ENCODE data around the gene RGP1. TPM values are rescaled to one million over a fixed set of nuclear protein-coding genes. Genes with fewer than 3 reads are reported as not detected.

RGP1 gene
- total RNA-seq, 1 experiment from 2014 or later = 25.1 TPM

DNA sequence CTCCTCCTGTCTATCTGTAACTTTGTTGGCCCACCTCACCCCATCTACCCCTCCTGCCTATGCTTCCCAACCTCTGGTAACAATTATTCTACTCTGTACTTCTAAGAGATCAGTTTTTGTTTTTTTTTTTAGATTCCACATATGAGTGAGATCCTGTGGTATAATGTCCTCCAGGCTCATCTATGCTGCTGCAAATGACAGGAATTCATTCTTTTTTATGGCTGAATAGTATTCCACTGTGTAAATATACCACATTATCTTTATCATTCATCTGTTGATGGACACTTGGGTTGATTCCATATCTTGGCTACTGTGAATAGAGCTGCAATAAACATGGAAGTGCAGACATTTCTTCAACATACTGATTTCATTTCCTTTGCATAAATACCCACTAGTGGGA, 34.3 kb downstream of the RGP1 start:
- H2AFZ ChIP-seq = no peak overlapping the region
- ChIA-PET CTCF (no interaction called here), POLR2A (ENCODE audit: unreplicated experiment) (no interaction called here)
- H4K20me1 ChIP-seq (ENCODE audit: insufficient read depth) = no peaks in the 10 kb centered on the region
- no peaks in the 10 kb centered on the region for H3K4me1 ChIP-seq (replicated peaks; ENCODE audit: insufficient read depth)
- no TSS peak for BruUV-seq (replicated peaks)
- no peaks in the 10 kb centered on the region for H3K27me3 ChIP-seq (ENCODE audit: insufficient read depth, low read depth)
- no peaks in the 10 kb centered on the region for H3K9me3 ChIP-seq (ENCODE audit: insufficient read depth, low read depth)
- H3K79me2 ChIP-seq (ENCODE audit: low read depth) = no peaks in the 10 kb centered on the region
- TF ChIP-seq EZH2 (IDR thresholded peaks at IDR 0.05; ENCODE audit: low read depth) (no peak), CTCF (conservative IDR thresholded peaks at IDR 0.05) (no peak)
- intact Hi-C loops (cut with micrococcal nuclease; ENCODE audit: unreplicated experiment) = no loop called here
- no peaks in the 10 kb centered on the region for H3K9me2 ChIP-seq (ENCODE audit: insufficient read depth)
- H3K4me2 ChIP-seq = no peak overlapping the region
- no peak overlapping the region for H3K27ac ChIP-seq
- peaks cover 4% of the 10 kb centered on the region; the same call in 1 of the 2 replicates for H3F3A ChIP-seq (ENCODE audit: insufficient read depth, low read depth)
- H3K4me3 ChIP-seq = no peak overlapping the region
- H3K36me3 ChIP-seq (ENCODE audit: low read depth) = 0 out of 2 replicates have a peak, but pooled peaks cover 5% of the 10 kb centered on the region
- DNase-seq = no peak

DNA sequence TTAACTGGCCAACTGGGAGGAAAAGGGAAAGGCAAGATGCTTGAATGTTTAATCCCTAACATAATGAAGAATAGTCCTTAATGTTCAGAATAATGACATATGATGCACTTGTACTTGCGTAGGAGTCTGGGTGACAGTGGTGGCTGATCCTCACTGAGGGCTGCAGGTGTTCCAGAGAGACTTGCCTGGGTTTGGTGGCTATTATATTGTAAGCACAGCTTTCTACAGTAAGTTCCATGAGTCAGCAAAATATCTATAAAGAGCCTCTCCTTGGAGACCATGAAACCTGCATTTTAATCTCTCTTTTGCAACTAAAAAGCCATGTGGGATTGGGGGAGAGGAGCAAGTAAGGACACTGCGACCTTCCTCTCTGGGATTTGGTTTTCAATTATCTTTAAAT, 40.5 kb downstream of the RGP1 start:
- H4K20me1 ChIP-seq (ENCODE audit: insufficient read depth) = no peaks in the 10 kb centered on the region
- intact Hi-C loops (cut with micrococcal nuclease; ENCODE audit: unreplicated experiment) = no loop called here
- no peaks in the 10 kb centered on the region for H3K9me2 ChIP-seq (ENCODE audit: insufficient read depth)
- H3K27ac ChIP-seq = no peak overlapping the region
- no peak for TF ChIP-seq CTCF (conservative IDR thresholded peaks at IDR 0.05)
- TF ChIP-seq EZH2 (IDR thresholded peaks at IDR 0.05; ENCODE audit: low read depth) = no peak
- no peaks in the 10 kb centered on the region for H3K27me3 ChIP-seq (ENCODE audit: insufficient read depth, low read depth)
- no peaks in the 10 kb centered on the region for H3K4me1 ChIP-seq (replicated peaks; ENCODE audit: insufficient read depth)
- no peak for DNase-seq
- ChIA-PET CTCF (interaction anchor here (0.6 to 1.3 kb wide), 3 partner anchors 93 to 394 kb away, joined by 3 to 13 read pairs (median 8); no protein-coding TSS in a partner anchor), POLR2A (ENCODE audit: unreplicated experiment) (no interaction called here)
- no peak overlapping the region for H2AFZ ChIP-seq
- peaks cover 4% of the 10 kb centered on the region; the same call in 1 of the 2 replicates for H3F3A ChIP-seq (ENCODE audit: insufficient read depth, low read depth)
- H3K4me3 ChIP-seq = no peak overlapping the region
- H3K79me2 ChIP-seq (ENCODE audit: low read depth) = no peaks in the 10 kb centered on the region
- H3K9me3 ChIP-seq (ENCODE audit: insufficient read depth, low read depth) = no peaks in the 10 kb centered on the region
- BruUV-seq (replicated peaks) = no TSS peak
- H3K36me3 ChIP-seq (ENCODE audit: low read depth) = no peaks in the 10 kb centered on the region
- no peak overlapping the region for H3K4me2 ChIP-seq

DNA sequence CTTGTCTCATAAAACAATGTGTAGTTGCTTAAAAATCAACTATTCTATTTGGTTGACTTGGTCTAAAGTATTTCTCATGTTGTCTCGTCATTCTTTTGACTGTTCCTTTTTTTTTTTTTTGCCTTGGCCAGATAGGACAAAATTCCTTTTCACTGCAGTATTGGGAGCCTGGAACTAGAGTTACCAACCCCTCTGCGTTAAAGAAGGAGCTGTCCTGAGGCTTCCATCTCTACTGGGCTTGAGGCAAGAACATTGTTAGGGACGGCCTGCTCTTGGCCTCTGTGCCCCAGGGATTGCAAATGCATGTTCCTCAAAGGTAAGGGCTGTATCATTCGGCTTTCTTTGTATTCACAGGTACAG, 40.9 kb downstream of the RGP1 start:
- Histone ChIP-seq H3K4me2 (no peak overlapping the region), H3K9me3 (ENCODE audit: insufficient read depth, low read depth) (no peaks in the 10 kb centered on the region), H4K20me1 (ENCODE audit: insufficient read depth) (no peaks in the 10 kb centered on the region), H2AFZ (no peak overlapping the region), H3F3A (ENCODE audit: insufficient read depth, low read depth) (peaks cover 4% of the 10 kb centered on the region; the same call in 1 of the 2 replicates), H3K79me2 (ENCODE audit: low read depth) (no peaks in the 10 kb centered on the region), H3K36me3 (ENCODE audit: low read depth) (no peaks in the 10 kb centered on the region), H3K27me3 (ENCODE audit: insufficient read depth, low read depth) (no peaks in the 10 kb centered on the region), H3K4me3 (no peak overlapping the region), H3K9me2 (ENCODE audit: insufficient read depth) (no peaks in the 10 kb centered on the region), H3K4me1 (replicated peaks; ENCODE audit: insufficient read depth) (no peaks in the 10 kb centered on the region), H3K27ac (no peak overlapping the region)
- no TSS peak for BruUV-seq (replicated peaks)
- intact Hi-C loops (cut with micrococcal nuclease; ENCODE audit: unreplicated experiment) = loop anchor here (1.0 kb wide), 2 partner anchors 92 to 233 kb away; no protein-coding TSS in a partner anchor
- ChIA-PET POLR2A (ENCODE audit: unreplicated experiment) (no interaction called here), CTCF (interaction anchor here (0.6 to 1.2 kb wide), 5 partner anchors 22 to 393 kb away, joined by 3 to 13 read pairs (median 4); partner anchors contain the start of gene SPAG8)
- TF ChIP-seq CTCF (conservative IDR thresholded peaks at IDR 0.05) (no peak), EZH2 (IDR thresholded peaks at IDR 0.05; ENCODE audit: low read depth) (no peak)
- DNase-seq = no peak
